ENCODE results near the gene ERBB2. TPM values are rescaled to one million over a fixed set of nuclear protein-coding genes. Genes with fewer than 3 reads are reported as not detected.

The ERBB2 gene
- total RNA-seq, 1 donor from 2014 or later = 21.9 TPM

GRCh38 chr17:39665642-39666224, 34.1 kb upstream of the ERBB2 start:
- no peak for DNase-seq (ENCODE audit: low spot score)

- DNase-seq (ENCODE audit: low spot score) = no peak
These were observed 33.6 kb upstream of the ERBB2 start for GRCh38 chr17:39666231-39666600.

GRCh38 chr17:39666601-39667261, 33.1 kb upstream of the ERBB2 start:
- no peak for DNase-seq (ENCODE audit: low spot score)

- DNase-seq (ENCODE audit: low spot score) = no peak
These were observed 32.5 kb upstream of the ERBB2 start for GRCh38 chr17:39667262-39667944.

GRCh38 chr17:39667945-39668924, 31.6 kb upstream of the ERBB2 start, which contains the start of gene PNMT:
Gene PNMT, plus strand, starts transcription at chr17:39668453. Its CDS starts 23 bp downstream, at chr17:39668476.
- DNase-seq (ENCODE audit: low spot score) = no peak

- no peak for DNase-seq (ENCODE audit: low spot score)
These were observed 29.7 kb upstream of the ERBB2 start for GRCh38 chr17:39669897-39670735.

GRCh38 chr17:39670746-39671145, 29.1 kb upstream of the ERBB2 start:
- DNase-seq (ENCODE audit: low spot score) = no peak

- DNase-seq (ENCODE audit: low spot score) = no peak
These were observed 28.0 kb upstream of the ERBB2 start for GRCh38 chr17:39671651-39672521.

GRCh38 chr17:39672522-39673334, 27.1 kb upstream of the ERBB2 start:
- DNase-seq (ENCODE audit: low spot score) = no peak

- no peak for DNase-seq (ENCODE audit: low spot score)
These were observed 26.4 kb upstream of the ERBB2 start for GRCh38 chr17:39673335-39674081.

GRCh38 chr17:39674179-39674578, 25.7 kb upstream of the ERBB2 start:
- DNase-seq (ENCODE audit: low spot score) = no peak

GRCh38 chr17:39674702-39675389, 25.0 kb upstream of the ERBB2 start:
- DNase-seq (ENCODE audit: low spot score) = no peak

GRCh38 chr17:39675390-39676082, 24.3 kb upstream of the ERBB2 start:
- no peak for DNase-seq (ENCODE audit: low spot score)

- DNase-seq (ENCODE audit: low spot score) = no peak
These were observed 23.6 kb upstream of the ERBB2 start for GRCh38 chr17:39676198-39676819.

GRCh38 chr17:39677072-39677471, 22.8 kb upstream of the ERBB2 start:
- no peak for DNase-seq (ENCODE audit: low spot score)
